Endodermal cell (in vitro differentiated cells): Measurements from ENCODE around the gene GPR176. TPM values are rescaled to one million over a fixed set of nuclear protein-coding genes. Genes with fewer than 3 reads are reported as not detected.

ENCODE experiments used
- DNase-seq: peaks from one replicate; pipeline ENCODE4 v3.0.0-alpha.2; 2017
- H3K27ac ChIP-seq: 2 replicates; pipeline ENCODE4 v1.5.1; 2013; ENCODE audit warnings: mild to moderate bottlenecking, low read depth, low read length, moderate library complexity
- H3K27me3 ChIP-seq: 2 replicates; pipeline ENCODE4 v1.6.1; 2013; ENCODE audit warnings: mild to moderate bottlenecking, low read length, moderate library complexity; ENCODE audit not compliant: insufficient read depth, control insufficient read depth, poor library complexity, severe bottlenecking
- H3K36me3 ChIP-seq: 2 replicates; pipeline ENCODE4 v1.7.0; 2013; ENCODE audit warnings: mild to moderate bottlenecking, low read length, moderate library complexity; ENCODE audit not compliant: control insufficient read depth, insufficient read depth
- H3K4me1 ChIP-seq: one replicate; pipeline ENCODE4 v1.7.0; 2013; ENCODE audit warnings: low read length; ENCODE audit not compliant: control insufficient read depth, insufficient read depth
- H3K4me3 ChIP-seq: 2 replicates; pipeline ENCODE4 v1.5.1; 2013; ENCODE audit warnings: mild to moderate bottlenecking, low read length, moderate library complexity
- H3K9ac ChIP-seq: 2 replicates; pipeline ENCODE4 v1.6.1; 2013; ENCODE audit warnings: mild to moderate bottlenecking, low read length, moderate library complexity; ENCODE audit not compliant: poor library complexity, severe bottlenecking; ENCODE audit errors: extremely low read depth
- H3K9me3 ChIP-seq: 2 replicates; pipeline ENCODE4 v1.6.1; 2013; ENCODE audit warnings: mild to moderate bottlenecking, low read length, moderate library complexity; ENCODE audit not compliant: control insufficient read depth
- H3K27ac Mint-ChIP-seq: 2 replicates; pipeline ENCODE4 v1.8.0; 2020; ENCODE audit warnings: mixed read lengths
- H3K27me3 Mint-ChIP-seq: 2 replicates; pipeline ENCODE4 v1.8.0; 2021; ENCODE audit warnings: mild to moderate bottlenecking, mixed read lengths; ENCODE audit not compliant: insufficient read depth
- H3K36me3 Mint-ChIP-seq: 2 replicates; pipeline ENCODE4 v1.8.0; 2020; ENCODE audit warnings: low read depth, mixed read lengths
- H3K4me1 Mint-ChIP-seq: 2 replicates; pipeline ENCODE4 v1.8.0; 2020; ENCODE audit warnings: mixed read lengths
- H3K4me3 Mint-ChIP-seq: 2 replicates; pipeline ENCODE4 v1.8.0; 2020; ENCODE audit warnings: mild to moderate bottlenecking, moderate library complexity, mixed read lengths
- H3K9me3 Mint-ChIP-seq: 2 replicates; pipeline ENCODE4 v1.8.0; 2020; ENCODE audit warnings: mild to moderate bottlenecking, mixed read lengths
- CTCF ChIP-seq: fragments of 200-600 bp; sonication (generic); conservative IDR thresholded peaks from 2 replicates; pipeline ENCODE4 v1.5.0; 2021; ENCODE audit warnings: antibody characterized with exemption, mild to moderate bottlenecking
- WGBS, 2 experiments: methylation state at CpG; one replicate each; pipeline versions ENCODE4 v1.1.5 to v1.1.7; 2013; ENCODE audit warnings: missing lambda C conversion rate in 2 of 2, mixed read lengths in 1 of 2; ENCODE audit not compliant: insufficient coverage in 1 of 2, insufficient read length in 1 of 2; 5-methylcytosine and 5-hydroxymethylcytosine counted together
- total RNA-seq, 2 donors: library from RNA; stranded (reverse); fragmentation: NEBNext Ultra II Directional in 1 of 2; extraction: Animal tissue kit (Norgen Biotek cat#: 25700) in 1 of 2; gene quantifications; 2 replicates in 1 of 2; 3 replicates in 1 of 2; pipeline ENCODE4 v1.2.1, GENCODE V29; 2021

Gene GPR176
- total RNA-seq, 2 donors from 2014 or later: 26.0 to 31.1 TPM

GRCh38 chr15:39859636-39860035 is 60.4 kb downstream of the GPR176 start:
- Mint-ChIP-seq H3K36me3 (peaks cover 5% of the 10 kb centered on the region), H3K9me3 (peaks cover 2% of the 10 kb centered on the region), H3K4me1 (no peaks in the 10 kb centered on the region), H3K27me3 (no peaks in the 10 kb centered on the region), H3K27ac (no peak overlapping the region), H3K4me3 (no peak overlapping the region)
- WGBS, 2 experiments: 85 to 90% methylated on average over 4 of the region's 4 CpGs
- Histone ChIP-seq H3K27ac (no peak overlapping the region), H3K36me3 (no peaks in the 10 kb centered on the region), H3K9me3 (no peaks in the 10 kb centered on the region), H3K4me1 (no peaks in the 10 kb centered on the region), H3K27me3 (no peaks in the 10 kb centered on the region), H3K9ac (no peak overlapping the region), H3K4me3 (no peak overlapping the region)
- DNase-seq: no peak
- no peak for TF ChIP-seq CTCF

- no peak overlapping the region for H3K4me3 ChIP-seq
- no peak for TF ChIP-seq CTCF
- Mint-ChIP-seq H3K9me3 (peaks cover 2% of the 10 kb centered on the region), H3K4me1 (peaks cover 2% of the 10 kb centered on the region), H3K27ac (no peak overlapping the region), H3K4me3 (no peak overlapping the region), H3K27me3 (no peaks in the 10 kb centered on the region), H3K36me3 (peaks cover 5% of the 10 kb centered on the region)
- no peaks in the 10 kb centered on the region for H3K9me3 ChIP-seq
- H3K9ac ChIP-seq: no peak overlapping the region
- no peak for DNase-seq
- no peaks in the 10 kb centered on the region for H3K4me1 ChIP-seq
- WGBS, 2 experiments: 95 to 100% methylated on average over 1 of the region's 1 CpG
- no peaks in the 10 kb centered on the region for H3K27me3 ChIP-seq
- no peaks in the 10 kb centered on the region for H3K36me3 ChIP-seq
- H3K27ac ChIP-seq: no peak overlapping the region
These were observed 62.9 kb downstream of the GPR176 start for GRCh38 chr15:39857132-39857531.

- Mint-ChIP-seq H3K36me3 (peaks cover 5% of the 10 kb centered on the region), H3K9me3 (peaks cover 2% of the 10 kb centered on the region), H3K4me1 (peaks cover 9% of the 10 kb centered on the region), H3K27me3 (no peaks in the 10 kb centered on the region), H3K27ac (no peak overlapping the region), H3K4me3 (no peak overlapping the region)
- 94 to 100% methylated on average over 2 to 3 of the region's 3 CpGs for WGBS, 2 experiments
- Histone ChIP-seq H3K36me3 (no peaks in the 10 kb centered on the region), H3K27ac (no peak overlapping the region), H3K4me1 (no peaks in the 10 kb centered on the region), H3K4me3 (no peak overlapping the region), H3K9ac (no peak overlapping the region), H3K9me3 (no peaks in the 10 kb centered on the region), H3K27me3 (no peaks in the 10 kb centered on the region)
- no peak for DNase-seq
- TF ChIP-seq CTCF: no peak
These were observed 63.7 kb downstream of the GPR176 start for GRCh38 chr15:39856357-39856756.
